GM23338 (cell line): ENCODE data around the gene ARMC9. TPM values are rescaled to one million over a fixed set of nuclear protein-coding genes. Genes with fewer than 3 reads are reported as not detected.

Experiments used
- ATAC-seq: fragments of 200-7000 bp; cut with Tn5 transposase; 3 replicates; pipeline ENCODE4 v1.9.1; 2020
- DNase-seq: peaks from one replicate; pipeline ENCODE4 v3.0.0-alpha.2; 2015; ENCODE audit warnings: low spot score
- H2AFZ ChIP-seq: fragments of 200-600 bp; sonication (generic); 2 replicates; pipeline ENCODE4 v1.8.0; 2016; ENCODE audit warnings: antibody characterized with exemption, mild to moderate bottlenecking, moderate library complexity
- H3F3A ChIP-seq: fragments of 200-600 bp; sonication (generic); replicated peaks from 2 replicates; pipeline ENCODE4 v1.8.0; 2017; ENCODE audit warnings: antibody characterized with exemption, mixed run types, low read depth
- H3K27ac ChIP-seq: fragments of 200-600 bp; sonication (generic); 2 replicates; pipeline ENCODE4 v1.6.1; 2016; ENCODE audit warnings: low read depth
- H3K27me3 ChIP-seq: fragments of 200-600 bp; sonication (generic); 2 replicates; pipeline ENCODE4 v1.8.0; 2016; ENCODE audit warnings: mild to moderate bottlenecking, mixed run types, moderate library complexity; ENCODE audit not compliant: insufficient read depth
- H3K36me3 ChIP-seq: fragments of 200-600 bp; sonication (generic); 2 replicates; pipeline ENCODE4 v1.8.0; 2016; ENCODE audit warnings: mild to moderate bottlenecking; ENCODE audit not compliant: insufficient read depth
- H3K4me1 ChIP-seq: fragments of 200-600 bp; sonication (generic); 2 replicates; pipeline ENCODE4 v1.8.0; 2016; ENCODE audit warnings: mild to moderate bottlenecking, moderate library complexity; ENCODE audit not compliant: insufficient read depth
- H3K4me2 ChIP-seq: fragments of 200-600 bp; sonication (generic); 2 replicates; pipeline ENCODE4 v1.7.1; 2017; ENCODE audit warnings: mixed run types
- H3K4me3 ChIP-seq: fragments of 200-600 bp; sonication (generic); 2 replicates; pipeline ENCODE4 v1.6.1; 2016; ENCODE audit warnings: mixed run types
- H3K79me2 ChIP-seq: fragments of 200-600 bp; sonication (generic); replicated peaks from 2 replicates; pipeline ENCODE4 v1.8.0; 2017; ENCODE audit warnings: mild to moderate bottlenecking; ENCODE audit not compliant: insufficient read depth
- H3K9me2 ChIP-seq: fragments of 200-600 bp; sonication (generic); 2 replicates; pipeline ENCODE4 v1.8.0; 2017; ENCODE audit not compliant: insufficient read depth
- H4K20me1 ChIP-seq: fragments of 200-600 bp; sonication (generic); replicated peaks from 2 replicates; pipeline ENCODE4 v1.8.0; 2017; ENCODE audit warnings: mild to moderate bottlenecking; ENCODE audit not compliant: insufficient read depth
- H3K27ac Mint-ChIP-seq: 2 replicates; pipeline ENCODE4 v1.8.0; 2020; ENCODE audit warnings: inconsistent platforms, mild to moderate bottlenecking, moderate library complexity, mixed read lengths
- H3K27me3 Mint-ChIP-seq: 3 replicates; pipeline ENCODE4 v1.8.0; 2022; ENCODE audit warnings: low read depth, mild to moderate bottlenecking, moderate library complexity, mixed read lengths, inconsistent platforms; ENCODE audit not compliant: insufficient read depth, poor library complexity
- H3K36me3 Mint-ChIP-seq: 3 replicates; pipeline ENCODE4 v1.8.0; 2021; ENCODE audit warnings: low read depth, mild to moderate bottlenecking, inconsistent platforms, moderate library complexity, mixed read lengths
- H3K4me1 Mint-ChIP-seq: 3 replicates; pipeline ENCODE4 v1.8.0; 2020; ENCODE audit warnings: mild to moderate bottlenecking, inconsistent platforms, mixed read lengths
- H3K4me3 Mint-ChIP-seq: 3 replicates; pipeline ENCODE4 v1.8.0; 2021; ENCODE audit warnings: moderate library complexity, mild to moderate bottlenecking, inconsistent platforms, mixed read lengths
- H3K9me3 Mint-ChIP-seq: 3 replicates; pipeline ENCODE4 v1.8.0; 2020; ENCODE audit warnings: moderate library complexity, mild to moderate bottlenecking, inconsistent platforms, mixed read lengths
- CREB1 ChIP-seq: fragments of 250-450 bp; sonication (Bioruptor Pico); IDR thresholded peaks from 2 replicates; pipeline ENCODE4 v1.5.0; 2020; ENCODE audit warnings: low read depth, mild to moderate bottlenecking, moderate library complexity
- EZH2 ChIP-seq: fragments of 200-600 bp; sonication (generic); IDR thresholded peaks from one replicate; pipeline ENCODE4 v1.8.0; 2017; ENCODE audit warnings: antibody characterized with exemption, mild to moderate bottlenecking, low read depth; ENCODE audit not compliant: unreplicated experiment
- EZH2phosphoT487 ChIP-seq: fragments of 200-600 bp; sonication (generic); IDR thresholded peaks from one replicate; pipeline ENCODE4 v1.8.1; 2018; ENCODE audit warnings: antibody characterized with exemption; ENCODE audit not compliant: unreplicated experiment
- JUNB ChIP-seq: IDR thresholded peaks from one replicate; pipeline ENCODE4 v1.6.1; 2016; ENCODE audit warnings: antibody characterized with exemption; ENCODE audit not compliant: unreplicated experiment
- POLR2AphosphoS5 ChIP-seq: IDR thresholded peaks from 2 replicates; pipeline ENCODE4 v1.6.1; 2016; ENCODE audit warnings: antibody characterized with exemption, low read depth
- STAT1 ChIP-seq: IDR thresholded peaks from one replicate; pipeline ENCODE4 v1.6.1; 2016; ENCODE audit warnings: antibody characterized with exemption; ENCODE audit not compliant: unreplicated experiment
- ZNF114 ChIP-seq: fragments of 250-450 bp; sonication (Bioruptor Pico); IDR thresholded peaks from 2 replicates; pipeline ENCODE4 v1.5.0; 2020; ENCODE audit warnings: mild to moderate bottlenecking, moderate library complexity
- ZNF331 ChIP-seq: fragments of 250-450 bp; sonication (Bioruptor Pico); IDR thresholded peaks from 2 replicates; pipeline ENCODE4 v1.5.0; 2020; ENCODE audit warnings: low read depth, mild to moderate bottlenecking, moderate library complexity
- polyA plus RNA-seq: library from polyadenylated mRNA; unstranded; fragments of >200 nt; fragmentation: Nextera tagmentation; extraction: Ambion mirVana; gene quantifications from 2 replicates; pipeline ENCODE4 v1.2.1, GENCODE V29; 2016
- total RNA-seq: library from RNA; depleted of rRNA; stranded (reverse); fragments of >200 nt; shearing (Covaris generic); gene quantifications from 2 replicates; pipeline ENCODE4 v1.2.3, GENCODE V29; 2014
- TF ChIP-seq, protein P1 (sequence below): fragments of 250-450 bp; sonication (Bioruptor Pico); IDR thresholded peaks from 2 replicates; pipeline ENCODE4 v1.5.0; 2020; ENCODE audit warnings: mild to moderate bottlenecking, moderate library complexity
- TF ChIP-seq, protein P2 (sequence below): IDR thresholded peaks from 2 replicates; pipeline ENCODE4 v1.6.1; 2016; ENCODE audit warnings: antibody characterized with exemption
- TF ChIP-seq, protein P3 (sequence below): IDR thresholded peaks from one replicate; pipeline ENCODE4 v1.6.1; 2018; ENCODE audit warnings: antibody characterized with exemption; ENCODE audit not compliant: unreplicated experiment

The ARMC9 gene
- total and polyA plus RNA-seq, 2 experiments from 2014 or later: 29.2 to 56.0 TPM

- Histone ChIP-seq H2AFZ (no peak overlapping the region), H3K27ac (no peak overlapping the region), H4K20me1 (no peaks in the 10 kb centered on the region), H3K4me1 (peaks cover 28% of the 10 kb centered on the region; the same call in 1 of the 2 replicates), H3K79me2 (peaks cover 17% of the 10 kb centered on the region), H3K9me2 (no peaks in the 10 kb centered on the region), H3F3A (peaks cover 12% of the 10 kb centered on the region), H3K36me3 (no peaks in the 10 kb centered on the region), H3K27me3 (no peaks in the 10 kb centered on the region), H3K4me2 (no peak overlapping the region), H3K4me3 (no peak overlapping the region)
- no peak overlapping the region for H3K4me3 Mint-ChIP-seq
- DNase-seq: no peak
- no peaks in the 10 kb centered on the region for H3K9me3 Mint-ChIP-seq
- no peak for ATAC-seq
- H3K36me3 Mint-ChIP-seq: peaks cover 37% of the 10 kb centered on the region
- no peak overlapping the region for H3K27ac Mint-ChIP-seq
- TF ChIP-seq CREB1 (no peak), STAT1 (no peak), EZH2phosphoT487 (no peak), ZNF331 (CRISPR knock-in tag) (no peak), JUNB (no peak), POLR2AphosphoS5 (no peak), ZNF114 (CRISPR knock-in tag) (no peak), EZH2 (no peak)
- TF ChIP-seq, protein P1, sequence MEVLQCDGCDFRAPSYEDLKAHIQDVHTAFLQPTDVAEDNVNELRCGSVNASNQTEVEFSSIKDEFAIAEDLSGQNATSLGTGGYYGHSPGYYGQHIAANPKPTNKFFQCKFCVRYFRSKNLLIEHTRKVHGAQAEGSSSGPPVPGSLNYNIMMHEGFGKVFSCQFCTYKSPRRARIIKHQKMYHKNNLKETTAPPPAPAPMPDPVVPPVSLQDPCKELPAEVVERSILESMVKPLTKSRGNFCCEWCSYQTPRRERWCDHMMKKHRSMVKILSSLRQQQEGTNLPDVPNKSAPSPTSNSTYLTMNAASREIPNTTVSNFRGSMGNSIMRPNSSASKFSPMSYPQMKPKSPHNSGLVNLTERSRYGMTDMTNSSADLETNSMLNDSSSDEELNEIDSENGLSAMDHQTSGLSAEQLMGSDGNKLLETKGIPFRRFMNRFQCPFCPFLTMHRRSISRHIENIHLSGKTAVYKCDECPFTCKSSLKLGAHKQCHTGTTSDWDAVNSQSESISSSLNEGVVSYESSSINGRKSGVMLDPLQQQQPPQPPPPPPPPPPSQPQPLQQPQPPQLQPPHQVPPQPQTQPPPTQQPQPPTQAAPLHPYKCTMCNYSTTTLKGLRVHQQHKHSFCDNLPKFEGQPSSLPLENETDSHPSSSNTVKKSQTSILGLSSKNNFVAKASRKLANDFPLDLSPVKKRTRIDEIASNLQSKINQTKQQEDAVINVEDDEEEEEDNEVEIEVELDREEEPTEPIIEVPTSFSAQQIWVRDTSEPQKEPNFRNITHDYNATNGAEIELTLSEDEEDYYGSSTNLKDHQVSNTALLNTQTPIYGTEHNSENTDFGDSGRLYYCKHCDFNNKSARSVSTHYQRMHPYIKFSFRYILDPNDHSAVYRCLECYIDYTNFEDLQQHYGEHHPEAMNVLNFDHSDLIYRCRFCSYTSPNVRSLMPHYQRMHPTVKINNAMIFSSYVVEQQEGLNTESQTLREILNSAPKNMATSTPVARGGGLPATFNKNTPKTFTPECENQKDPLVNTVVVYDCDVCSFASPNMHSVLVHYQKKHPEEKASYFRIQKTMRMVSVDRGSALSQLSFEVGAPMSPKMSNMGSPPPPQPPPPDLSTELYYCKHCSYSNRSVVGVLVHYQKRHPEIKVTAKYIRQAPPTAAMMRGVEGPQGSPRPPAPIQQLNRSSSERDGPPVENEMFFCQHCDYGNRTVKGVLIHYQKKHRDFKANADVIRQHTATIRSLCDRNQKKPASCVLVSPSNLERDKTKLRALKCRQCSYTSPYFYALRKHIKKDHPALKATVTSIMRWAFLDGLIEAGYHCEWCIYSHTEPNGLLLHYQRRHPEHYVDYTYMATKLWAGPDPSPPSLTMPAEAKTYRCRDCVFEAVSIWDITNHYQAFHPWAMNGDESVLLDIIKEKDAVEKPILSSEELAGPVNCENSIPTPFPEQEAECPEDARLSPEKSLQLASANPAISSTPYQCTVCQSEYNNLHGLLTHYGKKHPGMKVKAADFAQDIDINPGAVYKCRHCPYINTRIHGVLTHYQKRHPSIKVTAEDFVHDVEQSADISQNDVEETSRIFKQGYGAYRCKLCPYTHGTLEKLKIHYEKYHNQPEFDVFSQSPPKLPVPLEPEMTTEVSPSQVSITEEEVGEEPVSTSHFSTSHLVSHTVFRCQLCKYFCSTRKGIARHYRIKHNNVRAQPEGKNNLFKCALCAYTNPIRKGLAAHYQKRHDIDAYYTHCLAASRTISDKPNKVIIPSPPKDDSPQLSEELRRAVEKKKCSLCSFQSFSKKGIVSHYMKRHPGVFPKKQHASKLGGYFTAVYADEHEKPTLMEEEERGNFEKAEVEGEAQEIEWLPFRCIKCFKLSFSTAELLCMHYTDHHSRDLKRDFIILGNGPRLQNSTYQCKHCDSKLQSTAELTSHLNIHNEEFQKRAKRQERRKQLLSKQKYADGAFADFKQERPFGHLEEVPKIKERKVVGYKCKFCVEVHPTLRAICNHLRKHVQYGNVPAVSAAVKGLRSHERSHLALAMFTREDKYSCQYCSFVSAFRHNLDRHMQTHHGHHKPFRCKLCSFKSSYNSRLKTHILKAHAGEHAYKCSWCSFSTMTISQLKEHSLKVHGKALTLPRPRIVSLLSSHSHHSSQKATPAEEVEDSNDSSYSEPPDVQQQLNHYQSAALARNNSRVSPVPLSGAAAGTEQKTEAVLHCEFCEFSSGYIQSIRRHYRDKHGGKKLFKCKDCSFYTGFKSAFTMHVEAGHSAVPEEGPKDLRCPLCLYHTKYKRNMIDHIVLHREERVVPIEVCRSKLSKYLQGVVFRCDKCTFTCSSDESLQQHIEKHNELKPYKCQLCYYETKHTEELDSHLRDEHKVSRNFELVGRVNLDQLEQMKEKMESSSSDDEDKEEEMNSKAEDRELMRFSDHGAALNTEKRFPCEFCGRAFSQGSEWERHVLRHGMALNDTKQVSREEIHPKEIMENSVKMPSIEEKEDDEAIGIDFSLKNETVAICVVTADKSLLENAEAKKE (CRISPR knock-in tag): no peak
- TF ChIP-seq, protein P2, sequence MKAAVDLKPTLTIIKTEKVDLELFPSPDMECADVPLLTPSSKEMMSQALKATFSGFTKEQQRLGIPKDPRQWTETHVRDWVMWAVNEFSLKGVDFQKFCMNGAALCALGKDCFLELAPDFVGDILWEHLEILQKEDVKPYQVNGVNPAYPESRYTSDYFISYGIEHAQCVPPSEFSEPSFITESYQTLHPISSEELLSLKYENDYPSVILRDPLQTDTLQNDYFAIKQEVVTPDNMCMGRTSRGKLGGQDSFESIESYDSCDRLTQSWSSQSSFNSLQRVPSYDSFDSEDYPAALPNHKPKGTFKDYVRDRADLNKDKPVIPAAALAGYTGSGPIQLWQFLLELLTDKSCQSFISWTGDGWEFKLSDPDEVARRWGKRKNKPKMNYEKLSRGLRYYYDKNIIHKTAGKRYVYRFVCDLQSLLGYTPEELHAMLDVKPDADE: no peak
- TF ChIP-seq, protein P3, sequence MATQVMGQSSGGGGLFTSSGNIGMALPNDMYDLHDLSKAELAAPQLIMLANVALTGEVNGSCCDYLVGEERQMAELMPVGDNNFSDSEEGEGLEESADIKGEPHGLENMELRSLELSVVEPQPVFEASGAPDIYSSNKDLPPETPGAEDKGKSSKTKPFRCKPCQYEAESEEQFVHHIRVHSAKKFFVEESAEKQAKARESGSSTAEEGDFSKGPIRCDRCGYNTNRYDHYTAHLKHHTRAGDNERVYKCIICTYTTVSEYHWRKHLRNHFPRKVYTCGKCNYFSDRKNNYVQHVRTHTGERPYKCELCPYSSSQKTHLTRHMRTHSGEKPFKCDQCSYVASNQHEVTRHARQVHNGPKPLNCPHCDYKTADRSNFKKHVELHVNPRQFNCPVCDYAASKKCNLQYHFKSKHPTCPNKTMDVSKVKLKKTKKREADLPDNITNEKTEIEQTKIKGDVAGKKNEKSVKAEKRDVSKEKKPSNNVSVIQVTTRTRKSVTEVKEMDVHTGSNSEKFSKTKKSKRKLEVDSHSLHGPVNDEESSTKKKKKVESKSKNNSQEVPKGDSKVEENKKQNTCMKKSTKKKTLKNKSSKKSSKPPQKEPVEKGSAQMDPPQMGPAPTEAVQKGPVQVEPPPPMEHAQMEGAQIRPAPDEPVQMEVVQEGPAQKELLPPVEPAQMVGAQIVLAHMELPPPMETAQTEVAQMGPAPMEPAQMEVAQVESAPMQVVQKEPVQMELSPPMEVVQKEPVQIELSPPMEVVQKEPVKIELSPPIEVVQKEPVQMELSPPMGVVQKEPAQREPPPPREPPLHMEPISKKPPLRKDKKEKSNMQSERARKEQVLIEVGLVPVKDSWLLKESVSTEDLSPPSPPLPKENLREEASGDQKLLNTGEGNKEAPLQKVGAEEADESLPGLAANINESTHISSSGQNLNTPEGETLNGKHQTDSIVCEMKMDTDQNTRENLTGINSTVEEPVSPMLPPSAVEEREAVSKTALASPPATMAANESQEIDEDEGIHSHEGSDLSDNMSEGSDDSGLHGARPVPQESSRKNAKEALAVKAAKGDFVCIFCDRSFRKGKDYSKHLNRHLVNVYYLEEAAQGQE: no peak
- H3K4me1 Mint-ChIP-seq: peaks cover 69% of the 10 kb centered on the region
- peaks cover 17% of the 10 kb centered on the region for H3K27me3 Mint-ChIP-seq
These were observed 200.2 kb downstream of the ARMC9 start for GRCh38 chr2:231398585-231398984.
